IPS-NIHi11 (cell line): ENCODE results near the gene COL8A1.
"Not testable (repeated sequence)": the region's sequence is repeated elsewhere in the genome, so short reads cannot be mapped to it uniquely, and the experiment has no call there.

ENCODE experiments used
- DNase-seq: peaks from one replicate; pipeline ENCODE4 v3.0.0; 2012; ENCODE audit warnings: mixed read lengths, low spot score

The COL8A1 gene

GRCh38 chr3:99805160-99805559, 166.8 kb downstream of the COL8A1 start:
- DNase-seq = no peak

- DNase-seq = peak; percentile 71
These were observed 169.9 kb downstream of the COL8A1 start for GRCh38 chr3:99808163-99808794.

DNA sequence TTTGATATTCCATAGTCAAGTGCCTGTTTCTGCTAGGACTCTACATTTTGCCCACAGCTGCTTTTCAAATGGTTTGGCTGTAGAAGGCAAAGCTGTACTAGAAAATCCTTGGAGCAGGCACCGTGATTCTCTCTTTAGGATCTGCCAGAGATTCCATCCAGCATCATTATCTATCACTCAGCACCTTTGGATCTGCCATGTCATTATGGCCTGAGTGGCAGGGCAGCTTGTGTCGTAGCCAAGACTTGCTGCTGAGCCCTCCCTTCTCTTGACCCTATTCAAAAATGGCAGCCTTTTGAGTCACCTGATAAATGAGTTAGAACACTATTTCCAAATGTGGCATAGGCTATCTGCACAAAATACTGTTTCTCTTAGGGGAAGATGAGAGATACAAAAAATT, 171.2 kb downstream of the COL8A1 start:
- DNase-seq = no peak

GRCh38 chr3:99810403-99810802, 172.0 kb downstream of the COL8A1 start:
- no peak for DNase-seq

DNA sequence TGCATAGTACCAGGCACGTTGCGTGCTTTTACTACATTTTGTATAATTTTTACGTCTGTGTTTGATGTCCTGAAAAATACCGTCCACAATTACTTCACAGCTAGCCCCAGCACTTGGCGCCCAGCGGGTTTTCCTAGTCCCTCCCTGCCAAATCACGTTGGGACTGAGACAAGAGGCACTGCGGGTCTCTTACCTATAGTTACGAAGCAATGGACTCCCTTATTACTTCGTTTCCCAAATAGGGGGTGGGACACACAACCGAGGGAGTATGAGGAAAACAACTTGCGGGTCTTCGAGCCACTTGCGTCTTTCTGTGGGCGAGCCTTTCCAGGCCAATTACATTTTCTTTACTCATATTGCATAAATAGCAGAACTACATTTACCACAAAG, 178.6 kb downstream of the COL8A1 start:
- peak; percentile 20 for DNase-seq

GRCh38 chr3:99817437-99818240, 179.2 kb downstream of the COL8A1 start, which contains the start of gene CMSS1:
CMSS1 (plus strand) TSS chr3:99817862.
- DNase-seq = peak; percentile 91

DNA sequence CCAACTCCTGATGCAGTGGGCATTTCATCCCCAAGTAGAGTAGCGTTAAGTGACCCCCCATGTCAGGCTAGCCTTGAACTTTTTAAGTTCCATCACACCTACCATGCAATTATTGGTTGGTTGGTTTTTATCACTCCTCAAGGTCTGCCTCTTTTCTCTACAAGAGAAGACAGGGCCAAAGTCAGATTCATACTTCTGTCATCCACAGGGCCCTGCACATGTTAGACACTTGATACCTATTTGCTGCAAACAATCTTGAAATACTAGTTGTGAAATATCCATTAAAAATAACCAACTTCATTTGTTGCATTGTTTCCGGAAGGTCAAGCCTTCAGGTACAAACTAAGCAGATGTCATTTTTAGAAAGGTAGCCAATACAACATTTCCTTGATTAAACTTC, 180.4 kb downstream of the COL8A1 start:
- DNase-seq = no peak

DNA sequence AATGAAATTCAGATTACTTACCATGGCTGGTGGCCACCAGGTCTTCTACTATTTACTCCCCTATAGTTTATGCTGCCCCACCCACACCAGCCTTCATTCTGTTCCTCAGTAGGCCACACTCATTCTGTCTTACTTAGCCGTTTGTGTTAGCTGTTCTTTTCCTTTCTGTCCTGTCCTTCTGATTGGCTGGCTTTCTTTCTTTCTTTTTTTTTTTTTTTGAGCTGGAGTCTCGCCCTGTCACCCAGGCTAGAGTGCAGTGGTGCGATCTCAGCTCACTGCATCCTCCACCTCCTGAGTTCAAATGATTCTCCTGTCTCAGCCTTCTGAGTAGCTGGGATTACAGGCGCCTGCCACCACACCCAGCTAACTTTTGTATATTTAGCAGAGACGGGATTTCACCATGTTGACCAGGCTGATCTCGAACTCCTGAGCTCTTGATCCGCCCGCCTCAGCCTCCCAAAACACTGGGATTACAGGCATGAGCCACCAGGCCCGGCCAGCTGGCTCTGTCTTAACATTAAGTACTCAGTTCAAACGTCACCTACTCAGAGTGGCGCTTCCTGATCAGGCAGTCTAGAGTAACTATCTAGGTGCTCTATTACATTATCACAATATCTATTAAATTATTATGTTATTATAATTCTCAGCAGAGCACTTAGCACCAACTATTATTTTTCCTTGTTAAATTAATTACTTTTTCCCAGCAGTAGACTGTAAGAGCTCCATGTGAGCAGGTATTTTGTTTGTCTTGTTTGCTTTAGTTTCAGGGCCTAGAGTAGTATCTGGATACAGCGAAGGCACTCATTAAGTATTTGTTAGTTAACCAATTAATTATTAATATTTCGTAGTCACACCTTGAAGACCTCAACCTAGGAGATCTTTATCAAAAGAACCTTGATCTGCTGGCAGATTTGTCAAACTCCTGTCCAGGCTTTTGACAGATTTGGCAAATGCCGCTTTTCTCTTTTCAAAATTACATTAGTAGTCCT, 185.6 kb downstream of the COL8A1 start:
- no peak for DNase-seq

DNA sequence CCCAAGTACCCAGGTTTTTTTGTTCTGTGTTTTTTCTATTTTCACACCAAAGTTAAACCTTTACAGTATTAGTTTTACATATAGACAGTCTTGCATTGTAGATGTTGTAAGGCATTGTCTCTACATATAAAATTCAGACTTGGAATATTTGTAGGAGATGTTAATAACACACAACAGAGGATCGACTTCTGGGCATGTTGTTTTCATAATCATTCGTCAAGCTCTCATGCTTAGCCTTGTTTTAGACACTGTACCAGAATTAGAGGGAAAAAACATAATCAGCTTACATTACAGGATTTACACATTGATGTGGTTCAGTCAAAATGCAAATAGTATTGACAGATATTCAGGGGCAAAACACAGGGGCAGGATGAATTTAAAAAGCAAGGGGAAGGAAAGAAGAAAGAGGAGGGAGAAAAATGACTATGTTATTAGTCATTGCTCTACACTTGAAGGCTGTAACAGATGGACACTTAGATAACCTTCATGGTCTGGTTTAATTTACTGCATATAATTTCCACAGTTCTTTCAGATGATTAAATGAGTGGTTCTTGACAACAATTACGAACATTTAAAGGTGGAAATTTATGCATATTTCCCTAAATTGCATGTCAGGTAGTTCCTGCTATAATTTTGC, 186.7 kb downstream of the COL8A1 start:
- no peak for DNase-seq

- DNase-seq = no peak
These were observed 191.4 kb downstream of the COL8A1 start for GRCh38 chr3:99829844-99830243.

DNA sequence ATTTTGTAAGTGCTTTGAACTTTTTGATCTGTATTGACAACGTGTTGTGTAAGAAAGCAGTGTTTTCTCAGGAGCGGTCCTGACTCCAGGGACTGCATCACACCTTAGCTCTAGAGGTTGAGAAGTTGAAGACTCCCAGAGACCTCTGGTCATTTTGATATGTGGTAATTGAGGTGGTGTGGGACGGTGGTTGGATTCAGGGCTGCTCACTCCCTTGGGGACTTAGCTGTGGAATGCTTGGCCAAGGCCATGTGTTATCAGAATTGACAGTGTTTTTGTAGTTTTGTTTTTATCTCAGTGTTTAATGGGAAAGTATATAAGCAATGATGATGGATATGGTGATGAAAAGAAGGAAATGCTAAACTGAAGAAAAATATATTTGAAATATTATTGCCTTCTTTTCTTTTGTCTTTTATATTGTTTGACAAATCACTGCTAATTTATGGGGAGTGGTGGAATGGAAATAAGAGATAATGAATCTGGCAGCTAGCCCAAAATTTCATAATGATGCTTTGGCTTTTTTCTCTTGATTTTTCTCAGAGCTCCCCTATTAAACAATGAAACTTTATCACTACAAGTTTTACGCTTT, 195.3 kb downstream of the COL8A1 start:
- no peak for DNase-seq

DNA sequence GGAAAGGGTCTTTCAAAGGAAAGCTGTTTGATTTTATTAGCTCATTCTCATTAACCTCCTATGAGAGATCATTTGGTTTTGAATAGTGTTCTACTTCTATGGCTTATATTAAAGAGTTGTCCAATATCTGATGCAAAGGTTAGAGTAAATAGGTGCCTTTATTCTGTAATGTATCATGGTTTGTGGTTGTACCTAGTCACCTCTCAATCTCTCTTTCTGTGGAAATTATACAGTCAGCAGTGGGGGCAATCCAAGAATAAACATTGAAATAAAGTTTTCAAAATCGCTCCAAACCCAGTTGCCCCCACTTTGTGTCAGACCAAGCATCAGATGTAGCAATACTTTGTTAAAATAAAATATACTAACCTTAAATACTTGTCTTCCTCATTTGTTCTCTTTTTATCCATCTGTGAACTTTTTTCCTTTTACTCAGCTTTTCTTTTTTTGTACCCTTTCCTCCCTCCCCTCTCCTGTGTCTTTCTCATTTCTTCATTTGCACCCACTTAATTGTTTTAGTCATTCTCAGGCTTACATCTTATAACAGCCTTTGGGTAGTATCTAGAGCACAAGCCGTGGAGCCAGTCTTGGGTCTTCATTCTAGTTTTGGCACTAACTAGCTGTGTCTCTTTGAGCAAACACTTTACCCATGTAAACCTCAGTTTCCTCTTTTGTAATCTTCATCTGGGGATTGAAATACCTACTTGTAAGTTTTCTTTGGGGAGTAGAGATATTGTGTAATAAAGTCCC, 196.0 kb downstream of the COL8A1 start:
- no peak for DNase-seq

- DNase-seq = no peak
These were observed 198.3 kb downstream of the COL8A1 start for GRCh38 chr3:99836681-99837080.

DNA sequence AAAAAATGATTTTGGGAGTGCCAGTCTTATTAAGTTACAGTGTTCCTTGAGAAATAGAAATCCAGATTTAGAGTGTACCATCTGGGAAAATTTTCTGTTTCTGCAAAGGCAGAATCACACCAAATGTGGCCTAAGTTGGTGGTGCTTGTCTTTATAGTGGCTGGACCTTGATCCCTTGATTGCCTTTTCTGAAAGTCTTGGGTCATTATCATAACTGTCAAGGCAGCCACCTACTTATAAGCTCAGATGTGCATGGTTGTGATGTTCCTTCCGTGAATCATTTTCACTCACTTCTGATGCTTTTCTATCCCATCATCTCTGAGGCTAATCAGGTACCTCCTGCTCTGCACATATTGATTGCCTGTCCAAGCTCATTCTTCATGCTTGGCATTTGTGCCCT, 199.3 kb downstream of the COL8A1 start:
- no peak for DNase-seq

- DNase-seq = no peak
These were observed 200.4 kb downstream of the COL8A1 start for GRCh38 chr3:99838755-99839154.

DNA sequence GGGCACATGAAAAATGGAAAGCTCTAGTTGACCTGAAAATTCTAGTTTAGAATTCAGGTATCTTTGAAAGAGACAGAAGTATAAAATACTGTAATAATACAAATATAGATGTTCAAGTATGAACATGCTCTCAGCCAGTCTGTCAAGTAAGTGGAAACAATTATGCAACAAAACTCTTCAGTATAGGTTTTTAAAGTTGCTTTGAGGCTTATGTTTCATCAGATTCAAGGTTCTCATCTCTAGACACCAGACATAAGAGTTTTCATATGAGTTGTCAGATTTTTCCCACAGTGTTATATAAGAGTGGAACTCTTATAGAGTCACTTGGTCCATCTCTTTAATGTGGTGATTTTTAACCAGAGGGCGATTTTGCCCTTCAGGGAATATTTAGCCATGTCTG, 201.2 kb downstream of the COL8A1 start:
- DNase-seq = no peak

GRCh38 chr3:99841949-99842348, 203.6 kb downstream of the COL8A1 start:
- DNase-seq = not testable (repeated sequence)

GRCh38 chr3:99842826-99843589, 204.6 kb downstream of the COL8A1 start:
- DNase-seq = peak; percentile 34

DNA sequence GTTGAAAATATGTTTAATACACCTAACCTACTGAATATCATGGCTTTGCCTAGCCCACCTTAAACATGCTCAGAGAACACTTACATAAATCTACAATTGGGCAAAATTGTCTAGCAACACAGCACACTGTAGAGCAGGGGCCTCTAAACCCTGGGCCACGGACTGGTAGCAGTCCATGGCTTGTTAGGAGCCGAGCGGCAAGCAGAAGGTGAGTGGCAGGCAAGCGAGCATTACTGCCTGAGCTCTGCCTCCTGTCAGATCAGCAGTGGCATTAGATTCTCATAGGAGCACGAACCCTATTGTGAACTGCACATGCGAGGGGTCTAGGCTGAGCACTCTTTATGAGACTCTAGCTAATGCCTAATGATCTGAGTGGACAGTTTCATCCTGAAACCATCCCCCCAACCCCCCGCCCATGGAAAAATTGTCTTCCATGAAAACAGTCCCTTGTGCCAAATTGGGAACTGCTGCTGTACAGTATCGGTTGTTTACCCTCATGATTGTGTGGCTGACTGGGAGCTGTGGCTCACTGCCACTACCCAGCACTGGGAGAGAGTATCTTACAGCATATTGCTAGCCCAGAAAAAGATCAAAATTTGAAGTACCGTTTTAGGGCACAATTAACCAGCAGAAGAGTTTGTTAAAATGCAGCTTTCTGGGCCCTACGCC, 205.3 kb downstream of the COL8A1 start:
- DNase-seq = no peak
